Measurements from ENCODE around the gene ARAP1.

GRCh38 chr11:72704028-72704782 is 48.0 kb downstream of the ARAP1 start:
- TF ChIP-seq CTCF (IDR thresholded peaks at IDR 0.05 in 4 of 5, conservative IDR thresholded peaks at IDR 0.05 in 1 of 5) (no peak), POLR2A (IDR thresholded peaks at IDR 0.05) (no peak)

All from gastrocnemius medialis (tissue), 4 donors.